ENCODE results near the gene CCNB1.
"Not testable (repeated sequence)": the region's sequence is repeated elsewhere in the genome, so short reads cannot be mapped to it uniquely, and the experiment has no call there.

CCNB1 gene

DNA sequence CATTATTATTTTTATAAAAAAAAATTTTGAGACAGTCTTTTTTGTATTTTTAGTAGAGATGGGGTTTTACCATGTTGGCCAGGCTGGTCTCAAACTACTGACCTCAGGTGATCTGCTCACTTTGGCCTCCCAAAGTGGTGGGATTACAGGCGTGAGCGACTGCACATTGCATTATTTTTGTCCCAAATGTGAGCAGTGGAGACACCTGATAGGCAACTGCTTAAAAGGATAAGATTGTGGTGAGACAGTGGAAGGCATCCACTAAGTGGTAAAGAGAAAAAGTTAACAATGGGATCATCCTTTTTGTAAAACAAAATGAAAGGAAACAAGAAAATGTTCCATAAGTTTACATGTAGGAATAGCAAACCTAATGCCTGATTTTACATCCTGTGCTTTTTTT, 20.4 kb downstream of the CCNB1 start:
- no peak for DNase-seq

DNA sequence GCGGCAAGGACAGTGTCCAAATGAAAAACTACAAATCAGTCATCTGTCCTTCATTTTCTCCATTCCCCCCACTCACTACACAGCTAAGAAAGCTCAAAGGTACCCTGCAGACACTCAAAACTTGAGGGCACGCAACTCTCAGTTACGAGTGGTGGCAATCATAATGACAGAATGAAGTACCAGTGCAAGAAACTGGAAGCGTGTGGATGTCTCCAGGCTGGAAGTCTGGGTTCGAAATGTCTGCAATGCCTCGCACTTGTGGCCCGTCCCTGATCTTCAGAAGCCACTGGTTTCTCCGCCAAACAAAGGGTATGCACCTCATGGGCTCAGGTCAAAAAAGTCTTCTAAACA, 21.8 kb downstream of the CCNB1 start:
- DNase-seq = no peak

DNA sequence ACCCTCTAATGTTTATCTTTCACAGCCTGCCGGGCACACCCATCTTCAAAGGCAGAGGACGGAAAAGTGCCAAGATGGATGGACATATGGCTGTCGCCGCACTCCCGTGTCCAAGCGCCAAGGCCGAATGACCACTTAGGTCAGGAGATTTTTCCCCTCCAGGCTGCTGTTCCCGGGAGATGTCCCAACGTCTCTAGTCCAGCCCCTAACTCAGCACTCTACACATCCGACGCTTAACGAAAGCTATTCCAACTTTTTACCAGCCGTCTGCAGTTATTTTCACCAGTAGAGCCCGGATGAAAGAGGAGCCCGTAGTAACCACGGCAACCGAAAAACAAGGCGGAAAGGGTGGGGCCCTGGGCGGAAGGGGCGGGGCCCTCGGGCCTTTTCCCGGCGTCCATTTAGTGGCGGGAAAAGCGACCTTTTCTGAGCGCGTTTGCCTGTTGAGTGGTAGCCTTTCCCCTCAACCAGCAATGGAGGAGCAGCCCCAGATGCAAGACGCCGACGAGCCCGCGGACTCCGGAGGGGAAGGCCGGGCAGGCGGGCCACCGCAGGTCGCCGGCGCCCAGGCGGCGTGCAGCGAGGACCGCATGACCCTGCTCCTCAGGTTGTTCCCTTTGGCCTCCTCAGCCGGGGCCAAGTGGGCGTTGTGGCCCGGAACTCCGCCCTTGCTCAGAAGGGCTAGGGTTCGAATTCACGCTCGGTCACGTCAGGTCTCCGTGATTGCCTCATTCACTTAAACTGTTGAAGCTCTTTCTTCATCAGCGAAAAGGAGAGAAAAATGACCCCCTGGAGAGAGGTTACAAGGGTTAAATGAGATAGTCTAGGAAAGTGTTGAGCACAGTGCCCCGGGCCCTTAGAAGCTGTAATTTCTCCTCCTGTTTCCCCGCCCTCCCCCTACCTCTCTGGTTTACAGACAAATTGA, 22.5 kb downstream of the CCNB1 start, which contains the start of gene CENPH:
Gene CENPH (plus strand): TSS at position 422 of the 925 bp plus-strand sequence. CDS start 52 bp downstream, at position 474.
- peak; percentile 97 for DNase-seq

DNA sequence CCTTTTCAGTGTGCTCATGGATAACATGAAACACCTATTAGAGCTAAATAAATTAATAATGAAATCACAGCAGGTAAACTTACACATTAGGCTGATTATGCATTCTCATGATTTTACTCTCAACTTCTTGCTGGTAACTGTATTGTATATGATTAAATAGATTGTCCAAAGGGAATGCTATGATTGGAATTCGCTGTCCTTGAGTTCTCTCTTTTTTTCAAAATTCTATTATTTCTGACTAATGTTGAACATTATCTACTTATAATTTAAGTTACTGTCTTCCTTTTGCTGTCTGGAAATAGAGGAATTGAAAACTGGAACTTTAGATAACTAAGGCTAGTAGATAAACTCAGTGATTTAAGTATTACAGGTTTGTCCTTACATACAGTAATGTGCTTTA, 35.5 kb downstream of the CCNB1 start:
- DNase-seq = no peak

DNA sequence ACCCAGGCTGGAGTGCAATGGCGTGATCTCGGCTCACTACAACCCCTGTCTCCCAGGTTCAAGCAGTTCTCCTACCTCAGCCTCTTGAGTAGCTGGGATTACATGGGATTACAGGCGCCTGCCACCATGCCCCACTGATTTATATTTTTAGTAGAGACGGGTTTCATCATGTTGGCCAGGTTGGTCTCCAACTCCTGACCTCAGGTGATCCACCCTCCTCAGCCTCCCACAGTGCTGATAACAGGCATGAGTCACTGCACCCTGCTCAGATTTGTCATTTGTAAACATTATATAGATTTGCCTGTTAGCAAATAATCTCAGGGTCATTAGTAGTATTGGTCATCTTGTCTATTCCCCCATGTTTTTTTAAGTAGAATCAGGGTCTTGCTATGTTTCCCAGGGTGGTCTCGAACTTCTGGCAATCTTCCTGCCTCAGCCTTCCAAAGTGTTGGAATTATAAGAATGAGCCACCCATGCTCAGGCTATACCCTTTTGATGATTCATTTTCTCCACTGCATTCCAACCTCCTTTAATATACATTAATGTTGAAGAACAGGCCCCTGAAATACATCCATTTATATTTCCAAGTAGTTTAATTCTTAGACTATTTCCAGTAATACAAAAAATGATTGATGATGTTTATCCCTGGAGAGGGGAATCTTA, 39.7 kb downstream of the CCNB1 start:
- DNase-seq = no peak

DNA sequence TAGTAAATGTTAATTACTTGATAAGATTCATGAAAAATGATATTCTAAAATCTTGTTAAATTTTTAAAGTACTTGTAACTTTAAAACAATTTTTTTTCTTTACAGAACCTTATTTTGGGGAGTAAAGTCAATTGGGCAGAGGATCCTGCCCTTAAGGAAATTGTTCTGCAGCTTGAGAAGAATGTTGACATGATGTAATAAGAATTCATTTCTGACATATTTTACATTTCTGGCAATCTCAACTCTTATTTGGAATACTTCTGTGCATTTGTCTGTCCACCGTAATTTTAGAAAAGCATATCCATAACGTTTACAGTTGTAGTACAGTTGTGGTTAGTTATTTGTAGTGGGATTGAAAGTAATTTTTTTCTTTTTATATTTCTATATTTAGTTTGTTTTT, 42.7 kb downstream of the CCNB1 start:
- no peak for DNase-seq

DNA sequence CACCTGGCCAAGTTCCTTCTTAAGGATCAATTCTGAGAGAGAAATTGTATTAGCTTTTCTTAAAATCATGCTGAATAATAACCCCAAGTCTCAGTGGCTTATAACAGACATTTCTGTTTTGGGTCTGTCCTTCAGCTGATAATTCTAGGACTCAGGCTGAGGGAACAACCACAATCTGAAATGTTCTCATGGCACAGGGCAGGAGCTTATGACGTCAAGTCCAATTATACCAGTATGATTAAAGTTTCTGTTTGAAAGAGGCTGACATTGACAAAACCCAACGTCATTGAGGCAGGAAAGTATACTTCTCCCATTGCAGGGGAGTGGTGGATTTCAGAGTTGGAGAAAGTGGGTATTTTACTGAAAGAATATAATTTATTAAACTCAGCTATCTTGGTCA, 44.2 kb downstream of the CCNB1 start:
- no peak for DNase-seq

DNA sequence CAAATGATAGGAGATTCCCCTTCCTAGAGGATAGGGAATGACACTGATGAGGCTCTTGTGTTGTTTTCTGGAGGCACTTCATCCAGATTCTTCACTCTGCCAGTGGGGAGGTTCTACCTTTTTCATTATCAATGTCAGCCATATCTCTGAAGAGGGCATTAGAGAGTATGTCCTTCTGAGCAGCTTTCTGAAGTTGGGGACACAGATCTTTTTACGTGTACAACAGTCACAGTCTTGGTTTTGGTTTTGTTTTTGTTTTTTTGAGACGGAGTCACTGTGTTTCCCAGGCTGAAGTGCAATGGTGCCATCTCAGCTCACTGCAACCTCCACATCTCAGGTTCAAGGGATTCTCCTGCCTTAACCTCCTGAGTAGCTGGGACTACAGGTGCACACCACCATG, 45.1 kb downstream of the CCNB1 start:
- no peak for DNase-seq

DNA sequence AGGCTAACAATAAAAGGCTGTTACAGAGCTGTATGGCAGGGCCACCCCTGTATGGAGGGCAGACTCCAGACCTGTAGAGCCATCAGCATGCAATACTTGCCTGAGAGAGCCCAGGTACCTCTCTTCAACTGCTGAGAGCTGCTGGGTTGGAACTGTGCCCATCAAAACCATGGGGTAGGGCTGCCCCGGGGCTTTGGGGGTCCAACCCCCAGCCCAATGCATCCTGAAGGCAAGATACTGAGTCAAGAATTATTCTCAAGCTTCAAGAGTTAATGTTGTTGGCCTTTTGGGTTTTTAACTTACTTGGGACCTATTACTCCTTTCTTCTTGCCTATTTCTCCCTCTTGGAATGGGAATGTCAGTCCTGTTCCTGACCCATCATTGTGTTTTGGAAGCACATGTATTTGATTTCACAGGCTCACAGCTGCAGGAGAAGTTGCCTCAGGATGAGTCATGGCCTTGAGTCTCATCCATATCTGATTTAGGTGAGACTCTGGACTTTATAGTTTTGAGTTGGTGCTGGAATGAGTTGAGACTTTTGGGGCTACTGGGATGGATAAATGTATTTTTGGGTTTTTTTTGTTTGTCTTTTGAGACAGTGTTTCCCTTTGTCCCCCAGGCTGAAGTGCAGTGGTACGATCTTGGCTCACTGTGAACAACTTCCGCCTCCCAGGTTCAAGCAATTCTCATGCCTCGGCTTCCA, 46.7 kb downstream of the CCNB1 start:
- DNase-seq = no peak

DNA sequence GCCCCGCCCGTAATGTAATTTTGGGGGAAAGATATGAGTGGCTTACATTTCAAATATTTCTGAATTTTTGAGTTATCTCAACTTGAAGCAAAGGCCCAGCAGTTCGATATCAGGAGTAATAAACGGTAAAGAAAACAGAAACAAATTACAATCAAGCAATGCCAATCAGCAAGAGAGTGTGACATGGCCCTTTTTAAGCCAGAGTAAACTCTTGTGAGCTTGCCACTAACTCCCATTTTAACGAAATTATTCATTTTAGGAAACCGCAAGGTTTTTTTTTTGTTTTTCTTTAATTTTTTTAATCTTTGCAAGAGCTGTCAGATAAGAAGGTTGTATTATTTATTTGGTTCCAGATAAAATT, 50.2 kb downstream of the CCNB1 start:
- no peak for DNase-seq

DNA sequence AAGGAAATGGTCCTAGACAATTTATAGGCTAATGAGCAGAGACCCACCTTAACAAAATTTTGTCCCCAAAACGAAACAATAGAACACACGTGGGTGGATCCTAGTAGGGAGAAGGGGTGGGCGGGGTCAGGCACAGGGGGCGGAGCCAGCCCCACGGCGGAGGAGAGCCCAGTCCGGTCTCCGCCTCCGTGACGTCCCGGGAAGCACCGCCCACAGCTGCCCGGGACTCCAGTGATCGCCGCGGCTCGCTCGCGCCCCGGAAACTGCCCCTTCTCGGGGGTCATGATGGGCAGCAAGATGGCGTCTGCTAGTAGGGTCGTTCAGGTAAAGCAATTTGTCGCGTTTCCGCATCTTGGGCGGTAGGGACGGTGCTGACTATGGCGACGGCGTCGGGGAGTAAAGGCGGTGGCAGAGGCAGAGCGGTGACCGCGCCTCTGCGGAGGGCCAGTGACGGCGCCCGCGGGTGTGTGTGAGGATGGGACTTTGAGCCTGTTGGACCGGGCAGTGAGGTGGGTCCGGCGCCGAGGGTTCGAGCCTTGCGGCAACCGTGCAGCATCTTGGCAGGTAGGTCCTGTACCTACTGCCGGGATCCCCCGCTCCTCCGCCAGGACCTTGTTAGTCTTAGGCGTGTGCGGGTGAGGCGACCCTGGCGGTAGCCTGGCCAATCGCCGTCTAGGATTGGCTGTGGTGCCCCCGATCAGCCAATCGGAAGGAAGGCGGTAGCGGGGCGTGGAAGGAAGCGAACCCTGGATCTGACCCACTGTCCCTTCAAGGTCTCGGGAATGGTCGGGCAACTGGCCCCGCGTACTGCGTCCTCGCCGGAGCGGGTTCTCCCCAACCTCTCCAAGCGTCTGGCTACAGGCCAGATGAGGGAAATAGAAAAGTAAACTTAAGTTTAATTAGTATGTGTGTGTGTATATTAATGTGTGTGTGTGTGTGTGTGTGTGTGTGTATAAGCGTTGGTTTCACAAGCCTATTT, 50.9 kb downstream of the CCNB1 start:
- DNase-seq = peak; percentile 97

DNA sequence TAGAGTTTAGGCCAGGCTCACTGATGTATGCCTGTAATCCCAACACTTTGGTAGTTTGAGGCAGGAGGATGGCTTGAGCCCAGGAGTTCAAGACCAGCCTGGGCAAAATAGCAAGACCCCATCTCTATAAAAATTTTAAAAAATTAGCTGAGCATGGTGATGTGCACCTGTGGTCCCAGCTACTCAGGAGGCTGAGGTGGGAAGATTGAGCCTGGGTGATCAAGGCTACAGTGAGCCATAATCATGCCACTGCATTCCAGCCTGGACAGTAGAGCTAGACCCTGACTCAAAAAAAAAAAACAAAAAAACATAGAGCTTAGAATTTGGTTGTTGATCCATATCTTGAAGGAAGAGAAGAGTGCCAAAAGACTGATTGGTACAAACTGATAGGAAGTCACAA, 53.0 kb downstream of the CCNB1 start:
- DNase-seq = no peak

DNA sequence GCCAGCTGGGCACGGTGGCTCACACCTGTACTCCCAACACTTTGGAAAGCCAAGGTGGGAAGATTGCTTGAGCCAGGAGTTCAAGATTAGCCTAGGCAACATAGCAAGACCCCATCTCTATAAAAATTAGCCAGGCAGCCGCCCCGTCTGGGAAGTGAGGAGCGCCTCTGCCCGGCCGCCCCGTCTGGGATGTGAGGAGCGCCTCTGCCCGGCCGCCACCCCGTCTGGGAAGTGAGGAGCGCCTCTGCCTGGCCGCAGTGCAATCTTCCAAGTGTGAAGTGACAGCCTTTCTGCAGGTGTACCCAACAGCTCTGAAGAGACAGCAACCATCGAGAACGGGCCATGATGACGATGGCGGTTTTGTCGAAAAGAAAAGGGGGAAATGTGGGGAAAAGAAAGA, 53.4 kb downstream of the CCNB1 start:
- DNase-seq = not testable (repeated sequence)

DNA sequence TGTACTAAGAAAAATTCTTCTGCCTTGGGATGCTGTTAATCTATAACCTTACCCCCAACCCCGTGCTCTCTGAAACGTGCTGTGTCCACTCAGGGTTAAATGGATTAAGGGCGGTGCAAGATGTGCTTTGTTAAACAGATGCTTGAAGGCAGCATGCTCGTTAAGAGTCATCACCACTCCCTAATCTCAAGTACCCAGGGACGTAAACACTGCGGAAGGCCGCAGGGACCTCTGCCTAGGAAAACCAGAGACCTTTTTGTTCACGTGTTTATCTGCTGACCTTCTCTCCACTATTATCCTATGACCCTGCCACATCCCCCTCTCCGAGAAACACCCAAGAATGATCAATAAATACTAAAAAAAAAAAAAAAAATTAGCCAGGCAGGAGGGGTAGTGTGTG, 53.9 kb downstream of the CCNB1 start:
- not testable (repeated sequence) for DNase-seq

DNA sequence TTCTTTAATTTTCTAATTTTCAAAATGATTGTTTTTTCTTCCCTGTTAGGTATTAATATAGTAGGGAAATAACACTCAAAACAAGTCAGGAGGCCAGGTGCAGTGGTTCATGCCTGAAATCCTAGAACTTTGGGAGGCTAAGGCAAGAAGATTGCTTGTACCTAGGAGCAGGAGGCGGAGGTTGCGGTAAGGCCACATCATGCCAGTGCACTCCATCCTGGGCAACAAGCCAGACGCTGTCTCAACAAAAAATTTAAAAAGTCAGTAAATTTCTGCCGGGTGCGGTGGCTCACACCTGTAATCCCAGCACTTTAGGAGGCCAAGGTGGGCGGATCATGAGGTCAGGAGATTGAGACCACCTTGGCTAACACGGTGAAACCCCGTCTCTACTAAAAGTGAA, 57.6 kb downstream of the CCNB1 start:
- DNase-seq = no peak

DNA sequence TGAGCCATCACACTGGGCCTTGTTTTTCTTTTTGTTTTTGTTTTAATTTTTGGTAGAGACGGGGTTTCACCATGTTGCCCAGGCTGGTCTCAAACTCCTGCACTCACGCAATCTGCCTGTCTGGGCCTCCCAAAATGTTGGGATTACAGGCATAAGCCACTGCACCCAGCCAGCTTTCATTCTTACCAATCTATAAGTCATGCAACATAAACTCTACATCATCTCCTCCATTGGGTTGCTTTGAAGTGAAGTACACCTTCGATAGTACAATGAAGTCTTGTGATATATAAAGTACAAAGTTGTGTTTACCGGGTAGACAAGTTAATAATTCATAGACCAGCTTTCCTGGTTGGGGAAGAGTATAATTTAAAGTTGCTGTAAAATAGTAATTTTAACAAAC, 58.9 kb downstream of the CCNB1 start:
- DNase-seq = no peak

Data from right hindlimb (tissue), 1 donor.